Cardiac septum (tissue), 1 donor: ENCODE measurements around the gene MCUB. TPM values are rescaled to one million over a fixed set of nuclear protein-coding genes. Genes with fewer than 3 reads are reported as not detected.
"Not testable (repeated sequence)": the region's sequence is repeated elsewhere in the genome, so short reads cannot be mapped to it uniquely, and the experiment has no call there.

Experiments used
- DNase-seq: peaks from one replicate; pipeline ENCODE4 v3.0.0-alpha.2; 2020; ENCODE audit warnings: low spot score
- intact Hi-C: fragments of 100-400 bp; cut with DNase I; formaldehyde crosslinking; loops from one replicate; pipeline ENCODE4 v1.14.0; 2022
- long read RNA-seq: library from polyadenylated mRNA; unstranded; transcript quantifications from one replicate; pipeline ENCODE4 v2.0.0, GENCODE V29; 2021
- total RNA-seq: library from RNA; stranded (reverse); fragmentation: NEBNext Ultra II Directional; extraction: Animal tissue kit (Norgen Biotek cat#: 25700); gene quantifications from one replicate; pipeline ENCODE4 v1.2.1, GENCODE V29; 2021
- donor health status: DM: no; HTN: no; CAD: no.

Gene MCUB
- 6.6 TPM for total RNA-seq
- long read RNA-seq, transcript MCUB-201 (8 exons, 2,278 nt) = major isoform, 8 of 9 reads
- long read RNA-seq, partial matches to known transcripts = 0 of 9 reads
- long read RNA-seq, other reads (novel, unspliced or antisense) = 1 of 9 reads

GRCh38 chr4:109559983-109560686 is at the start of gene MCUB:
MCUB (plus strand) TSS chr4:109560246; CDS start chr4:109560338, 92 bp downstream.
- DNase-seq = peak; percentile 92
- intact Hi-C loops = loop anchor here (1.0 to 10.0 kb wide), 3 partner anchors 128 to 255 kb away; partner anchors contain the start of genes CASP6, GAR1 and SEC24B

GRCh38 chr4:109510687-109511086 is 49.4 kb upstream of the MCUB start:
- intact Hi-C loops = no loop called here
- no peak for DNase-seq

- DNase-seq = no peak
- intact Hi-C loops = no loop called here
Observed at GRCh38 chr4:109511414-109511813, 48.6 kb upstream of the MCUB start.

- intact Hi-C loops, DNase-seq: not testable (repeated sequence)
Observed at GRCh38 chr4:109513368-109513767, 46.7 kb upstream of the MCUB start.

GRCh38 chr4:109532182-109532581 is 27.9 kb upstream of the MCUB start:
- intact Hi-C loops = no loop called here
- no peak for DNase-seq

GRCh38 chr4:109545401-109545800 is 14.6 kb upstream of the MCUB start:
- DNase-seq = no peak
- intact Hi-C loops = no loop called here

- intact Hi-C loops = no loop called here
- DNase-seq = no peak
Observed at GRCh38 chr4:109547394-109547793, 12.7 kb upstream of the MCUB start.

GRCh38 chr4:109548655-109549054 is 11.4 kb upstream of the MCUB start:
- no peak for DNase-seq
- intact Hi-C loops = no loop called here

- no peak for DNase-seq
- intact Hi-C loops = no loop called here
Observed at GRCh38 chr4:109552237-109552636, 7.8 kb upstream of the MCUB start.

- DNase-seq = no peak
- intact Hi-C loops = no loop called here
Observed at GRCh38 chr4:109553130-109553529, 6.9 kb upstream of the MCUB start.

- intact Hi-C loops = no loop called here
- no peak for DNase-seq
Observed at GRCh38 chr4:109554971-109555370, 5.1 kb upstream of the MCUB start.

GRCh38 chr4:109557433-109557832 is 2.6 kb upstream of the MCUB start:
- intact Hi-C loops = no loop called here
- no peak for DNase-seq

GRCh38 chr4:109558095-109558494 is 2.0 kb upstream of the MCUB start:
- intact Hi-C loops, DNase-seq: not testable (repeated sequence)

GRCh38 chr4:109559625-109559982 is 442 bp upstream of the MCUB start:
- no peak for DNase-seq
- intact Hi-C loops = loop anchor here (1.0 kb wide), 1 partner anchor 144 kb away; the partner anchor contains the start of gene CASP6

- DNase-seq = peak; percentile 83
- intact Hi-C loops = loop anchor here (5.0 to 10.0 kb wide), 2 partner anchors 129 to 254 kb away; partner anchors contain the start of genes GAR1 and SEC24B
Observed at GRCh38 chr4:109560687-109561461, 828 bp downstream of the MCUB start.

GRCh38 chr4:109562457-109563239 is 2.6 kb downstream of the MCUB start:
- intact Hi-C loops = loop anchor here (5.0 to 10.0 kb wide), 2 partner anchors 130 to 252 kb away; partner anchors contain the start of genes GAR1 and SEC24B

GRCh38 chr4:109571494-109571893 is 11.4 kb downstream of the MCUB start:
- intact Hi-C loops = no loop called here
- no peak for DNase-seq

More at GRCh38 chr4:109562457-109563239, 2.6 kb downstream of the MCUB start:
- DNase-seq = no peak

- intact Hi-C loops = no loop called here
Observed at GRCh38 chr4:109572154-109572553, 12.1 kb downstream of the MCUB start.

GRCh38 chr4:109574443-109574850 is 14.4 kb downstream of the MCUB start:
- intact Hi-C loops = no loop called here
- no peak for DNase-seq

More at GRCh38 chr4:109572154-109572553, 12.1 kb downstream of the MCUB start:
- DNase-seq = no peak
